Gastrocnemius medialis (tissue), 4 donors: ENCODE data around the gene TMEM61. TPM values are rescaled to one million over a fixed set of nuclear protein-coding genes. Genes with fewer than 3 reads are reported as not detected.

Experiments
- ATAC-seq, 2 donors: fragments of 150-250 bp; one replicate each; pipeline ENCODE4 v1.9.1; 2016
- DNase-seq, 2 donors: peaks; one replicate each; pipeline ENCODE4 v3.0.0-alpha.2; 2019
- H3K27ac ChIP-seq, 4 donors: fragments of 200-600 bp; sonication (generic); 1 replicate in 1 of 4; 2 replicates in 3 of 4; pipeline ENCODE4 v1.5.1; 2016 to 2018; ENCODE audit warnings: mild to moderate bottlenecking in 2 of 4, moderate library complexity in 1 of 4
- H3K27me3 ChIP-seq, 3 donors: fragments of 200-600 bp; sonication (generic) in 2 of 3; 1 replicate in 1 of 3; 2 replicates in 2 of 3; pipeline versions ENCODE4 v1.5.1 to v1.6.0; 2016 to 2019; ENCODE audit warnings: mild to moderate bottlenecking in 1 of 3, moderate library complexity in 1 of 3
- H3K36me3 ChIP-seq, 2 donors: fragments of 200-600 bp; sonication (generic) in 1 of 2; one replicate each; pipeline ENCODE4 v1.5.1; 2017 to 2018
- H3K4me1 ChIP-seq, 2 donors: fragments of 200-600 bp; sonication (generic) in 1 of 2; one replicate each; pipeline ENCODE4 v1.5.1; 2016 to 2017; ENCODE audit warnings: mild to moderate bottlenecking in 2 of 2
- H3K4me3 ChIP-seq, 4 donors: fragments of 200-600 bp; sonication (generic) in 3 of 4; 1 replicate in 1 of 4; 2 replicates in 3 of 4; pipeline ENCODE4 v1.5.1; 2016 to 2019; ENCODE audit warnings: mild to moderate bottlenecking in 2 of 4
- H3K9me3 ChIP-seq, 3 donors: fragments of 200-600 bp; sonication (generic) in 2 of 3; 1 replicate in 1 of 3; 2 replicates in 2 of 3; pipeline ENCODE4 v1.5.1; 2016 to 2019
- POLR2A ChIP-seq, 2 donors: fragments of 450-650 bp; IDR thresholded peaks; one replicate each; pipeline ENCODE4 v1.6.1; 2017; ENCODE audit warnings: antibody characterized with exemption in 2 of 2, mild to moderate bottlenecking in 2 of 2, moderate library complexity in 2 of 2
- in situ Hi-C, 4 donors: fragments of 200-750 bp; cut with MboI; loops; one replicate each; pipeline versions ENCODE4 v1.15.0 to v1.8.0; 2017; ENCODE audit warnings: low sequenced_read_pairs in 4 of 4
- intact Hi-C: fragments of 100-400 bp; cut with DNase I; formaldehyde crosslinking; loops from one replicate; pipeline ENCODE4 v1.15.1; 2023; ENCODE audit warnings: low total_unique reads
- total RNA-seq, 4 donors: library from RNA; depleted of rRNA; stranded (reverse); fragments of >200 nt; gene quantifications; one replicate each; pipeline versions ENCODE4 v1.1.0 to v1.2.3, GENCODE V29; 2016
- TF ChIP-seq, protein P1 (sequence below), 5 experiments: fragments of 450-650 bp in 3 of 5; fragments of 200-600 bp in 2 of 5; sonication (generic) in 2 of 5; IDR thresholded peaks in 4 of 5; conservative IDR thresholded peaks in 1 of 5; 1 replicate in 4 of 5; 2 replicates in 1 of 5; pipeline ENCODE4 v1.5.1; 2016 to 2019; ENCODE audit warnings: antibody characterized with exemption in 5 of 5, mild to moderate bottlenecking in 3 of 5, moderate library complexity in 3 of 5

Gene TMEM61
- total RNA-seq, 4 donors from 2014 or later, result 0.58 TPM; not detected in 3

DNA sequence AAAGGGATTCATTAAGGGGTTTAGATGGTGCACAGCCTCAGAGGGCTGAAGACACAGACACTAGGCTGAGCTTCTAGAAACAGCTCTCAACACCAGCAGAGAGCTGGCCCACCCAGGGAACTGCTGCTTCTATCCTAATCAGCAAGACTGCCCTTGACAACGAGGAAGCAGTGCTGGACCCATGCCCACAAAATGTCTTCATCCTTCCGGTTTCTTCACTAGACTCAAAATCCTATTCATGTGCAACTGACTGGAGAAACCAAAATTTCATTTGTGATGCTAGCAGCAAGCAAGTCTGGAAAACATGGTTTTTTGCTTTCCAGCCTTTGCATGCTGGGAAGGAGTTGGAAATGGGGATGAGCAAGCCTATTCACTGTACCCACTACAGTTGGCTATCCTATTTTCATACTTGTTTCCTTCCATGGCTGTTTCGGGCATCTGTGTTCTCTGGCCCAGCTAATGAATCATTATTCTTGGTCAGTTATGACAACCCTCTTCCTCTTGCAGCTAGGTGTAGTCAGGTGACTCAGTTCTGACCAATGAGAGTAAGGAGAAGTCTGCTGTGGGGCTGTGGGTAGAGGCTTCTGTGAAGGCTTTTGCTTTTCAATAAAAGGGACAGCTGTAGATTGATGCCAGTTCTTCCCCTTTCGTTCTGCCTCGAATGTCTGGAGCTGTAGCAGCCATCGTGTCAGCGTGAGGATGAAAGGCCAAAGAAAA lies 14.6 kb upstream of the TMEM61 start:
- Histone ChIP-seq H3K27ac (no peak overlapping the region), H3K4me1 (peaks cover 0 to 9% of the 10 kb centered on the region in 2 donors), H3K36me3 (no peaks in the 10 kb centered on the region), H3K9me3 (no peaks in the 10 kb centered on the region), H3K27me3 (no peaks in the 10 kb centered on the region), H3K4me3 (no peak overlapping the region)
- in situ Hi-C loops (no loop called here), intact Hi-C loops (no loop called here)
- DNase-seq (peak; percentile 41 to 68), ATAC-seq (peak; percentile 65 to 83)
- TF ChIP-seq, protein P1, sequence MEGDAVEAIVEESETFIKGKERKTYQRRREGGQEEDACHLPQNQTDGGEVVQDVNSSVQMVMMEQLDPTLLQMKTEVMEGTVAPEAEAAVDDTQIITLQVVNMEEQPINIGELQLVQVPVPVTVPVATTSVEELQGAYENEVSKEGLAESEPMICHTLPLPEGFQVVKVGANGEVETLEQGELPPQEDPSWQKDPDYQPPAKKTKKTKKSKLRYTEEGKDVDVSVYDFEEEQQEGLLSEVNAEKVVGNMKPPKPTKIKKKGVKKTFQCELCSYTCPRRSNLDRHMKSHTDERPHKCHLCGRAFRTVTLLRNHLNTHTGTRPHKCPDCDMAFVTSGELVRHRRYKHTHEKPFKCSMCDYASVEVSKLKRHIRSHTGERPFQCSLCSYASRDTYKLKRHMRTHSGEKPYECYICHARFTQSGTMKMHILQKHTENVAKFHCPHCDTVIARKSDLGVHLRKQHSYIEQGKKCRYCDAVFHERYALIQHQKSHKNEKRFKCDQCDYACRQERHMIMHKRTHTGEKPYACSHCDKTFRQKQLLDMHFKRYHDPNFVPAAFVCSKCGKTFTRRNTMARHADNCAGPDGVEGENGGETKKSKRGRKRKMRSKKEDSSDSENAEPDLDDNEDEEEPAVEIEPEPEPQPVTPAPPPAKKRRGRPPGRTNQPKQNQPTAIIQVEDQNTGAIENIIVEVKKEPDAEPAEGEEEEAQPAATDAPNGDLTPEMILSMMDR (IDR thresholded peaks at IDR 0.05 in 4 of 5, conservative IDR thresholded peaks at IDR 0.05 in 1 of 5), result no peak
- no peak for TF ChIP-seq POLR2A (IDR thresholded peaks at IDR 0.05)

DNA sequence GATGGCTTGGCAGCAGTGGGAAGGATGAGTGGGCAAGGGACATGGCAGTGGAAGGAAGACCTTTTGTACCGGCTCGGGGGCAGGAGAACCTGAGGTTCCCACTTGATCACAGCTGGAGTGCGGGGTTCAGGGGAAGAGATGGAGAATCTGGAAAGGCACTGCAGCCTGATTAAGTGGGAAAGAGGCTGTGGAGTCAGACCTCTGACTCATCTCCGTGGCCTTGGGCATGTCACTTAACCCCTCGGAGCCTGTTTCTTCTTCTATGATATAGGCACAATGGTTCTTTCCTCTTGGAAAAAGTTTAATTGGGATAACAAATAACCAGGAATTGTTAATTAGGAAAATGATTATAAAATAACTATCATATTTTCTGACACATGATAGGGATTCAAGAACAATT lies 13.1 kb upstream of the TMEM61 start:
- Histone ChIP-seq H3K36me3 (no peaks in the 10 kb centered on the region), H3K27ac (no peak overlapping the region), H3K4me3 (no peak overlapping the region), H3K27me3 (no peaks in the 10 kb centered on the region), H3K9me3 (no peaks in the 10 kb centered on the region), H3K4me1 (peaks cover 0 to 18% of the 10 kb centered on the region in 2 donors)
- intact Hi-C loops (no loop called here), in situ Hi-C loops (no loop called here)
- no peak for DNase-seq
- TF ChIP-seq, protein P1 (IDR thresholded peaks at IDR 0.05 in 4 of 5, conservative IDR thresholded peaks at IDR 0.05 in 1 of 5), result no peak
- no peak for TF ChIP-seq POLR2A (IDR thresholded peaks at IDR 0.05)
- no peak for ATAC-seq

DNA sequence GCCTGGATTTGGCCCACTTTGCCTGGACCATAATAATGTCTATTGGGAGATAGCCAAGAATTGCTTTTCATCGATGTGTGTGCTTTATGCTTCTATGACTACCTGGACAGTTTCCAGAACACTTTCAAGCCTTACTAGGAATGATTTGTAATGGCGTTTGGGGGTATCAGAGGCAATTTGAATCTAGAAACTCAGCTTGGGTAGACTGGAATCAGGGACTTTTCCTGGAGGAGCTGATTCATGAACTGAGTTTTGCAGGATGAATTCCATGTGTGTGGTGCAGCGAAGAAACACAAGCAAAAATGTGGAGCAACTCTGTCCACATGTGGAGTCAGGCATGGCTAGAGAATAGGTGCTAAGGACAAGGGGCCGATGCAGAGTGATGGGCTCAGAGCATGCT lies 11.9 kb upstream of the TMEM61 start:
- Histone ChIP-seq H3K27ac (no peak overlapping the region), H3K9me3 (no peaks in the 10 kb centered on the region), H3K36me3 (no peaks in the 10 kb centered on the region), H3K27me3 (no peaks in the 10 kb centered on the region), H3K4me1 (peaks cover 3 to 18% of the 10 kb centered on the region in 2 donors), H3K4me3 (no peak overlapping the region)
- intact Hi-C loops (no loop called here), in situ Hi-C loops (no loop called here)
- no peak for DNase-seq
- no peak for ATAC-seq
- TF ChIP-seq, protein P1 (IDR thresholded peaks at IDR 0.05 in 4 of 5, conservative IDR thresholded peaks at IDR 0.05 in 1 of 5), result no peak
- TF ChIP-seq POLR2A (IDR thresholded peaks at IDR 0.05), result no peak

DNA sequence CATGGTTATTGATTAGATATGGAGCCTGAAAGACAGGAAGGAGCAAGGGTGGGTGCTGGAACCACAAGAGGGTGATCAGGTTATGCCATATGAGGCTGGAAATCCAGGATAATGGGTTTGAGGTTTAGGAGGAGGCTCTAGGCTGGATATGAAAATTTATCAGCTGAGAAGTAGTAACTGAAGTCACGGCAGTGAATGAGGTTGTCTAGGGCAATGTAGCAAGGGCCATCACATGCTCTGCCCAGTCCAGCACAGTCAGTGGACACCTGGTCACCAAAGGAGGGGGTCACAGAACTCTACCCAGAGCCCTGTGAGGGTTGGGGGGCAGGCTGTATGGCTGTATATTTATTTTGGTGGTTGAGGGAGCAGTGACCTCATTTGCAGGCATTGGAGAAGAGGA lies 10.5 kb upstream of the TMEM61 start:
- Histone ChIP-seq H3K4me1 (peaks cover 3 to 18% of the 10 kb centered on the region in 2 donors), H3K36me3 (no peaks in the 10 kb centered on the region)
- in situ Hi-C loops, result no loop called here

More for the DNA sequence above, 10.5 kb upstream of the TMEM61 start:
- Histone ChIP-seq H3K27me3 (no peaks in the 10 kb centered on the region), H3K27ac (no peak overlapping the region), H3K9me3 (no peaks in the 10 kb centered on the region), H3K4me3 (no peak overlapping the region)
- no peak for DNase-seq
- TF ChIP-seq, protein P1 (IDR thresholded peaks at IDR 0.05 in 4 of 5, conservative IDR thresholded peaks at IDR 0.05 in 1 of 5), result no peak
- TF ChIP-seq POLR2A (IDR thresholded peaks at IDR 0.05), result no peak
- no peak for ATAC-seq
- intact Hi-C loops, result no loop called here
